ENCODE measurements around the gene B4GALNT4.

The B4GALNT4 gene

GRCh38 chr11:360326-361280, 8.7 kb upstream of the B4GALNT4 start:
- DNase-seq, result no peak

DNA sequence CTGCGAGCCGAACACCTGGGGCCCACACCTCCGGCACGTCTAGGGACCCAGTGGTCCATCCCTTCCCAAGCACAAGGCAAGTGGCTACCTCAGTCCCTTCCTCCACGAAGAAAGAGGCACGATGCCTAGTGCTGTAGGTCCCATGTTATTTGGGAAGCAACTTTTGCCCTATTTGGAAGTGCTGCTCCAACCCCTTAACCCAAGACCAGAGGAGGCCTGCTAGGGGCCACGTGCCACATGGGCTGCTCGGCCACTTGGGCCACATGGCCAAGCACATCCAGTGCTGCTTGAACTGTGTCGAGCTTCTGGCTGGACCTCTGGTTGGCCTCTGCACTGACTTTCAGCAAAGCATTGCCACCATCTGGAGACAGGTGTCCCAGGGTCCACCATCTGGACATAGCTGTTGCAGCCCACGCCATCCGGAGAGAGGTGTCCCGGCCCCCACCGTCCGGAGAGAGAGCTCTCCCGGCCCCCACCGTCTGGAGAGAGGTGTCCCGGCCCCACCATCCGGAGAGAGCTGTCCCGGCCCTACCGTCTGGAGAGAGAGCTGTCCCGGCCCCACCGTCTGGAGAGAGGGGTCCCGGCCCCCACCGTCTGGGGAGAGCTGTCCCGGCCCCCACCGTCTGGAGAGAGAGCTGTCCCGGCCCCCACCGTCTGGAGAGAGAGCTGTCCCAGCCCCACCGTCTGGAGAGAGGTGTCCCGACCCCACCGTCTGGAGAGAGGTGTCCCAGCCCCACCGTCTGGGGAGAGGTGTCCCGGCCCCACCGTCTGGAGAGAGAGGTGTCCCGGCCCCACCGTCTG, 6.5 kb upstream of the B4GALNT4 start:
- no peak for DNase-seq

- peak; percentile 7 for DNase-seq
Measured at GRCh38 chr11:363443-363805, 5.9 kb upstream of the B4GALNT4 start.

- peak; percentile 75 for DNase-seq
Measured at GRCh38 chr11:363948-364761, 5.1 kb upstream of the B4GALNT4 start.

DNA sequence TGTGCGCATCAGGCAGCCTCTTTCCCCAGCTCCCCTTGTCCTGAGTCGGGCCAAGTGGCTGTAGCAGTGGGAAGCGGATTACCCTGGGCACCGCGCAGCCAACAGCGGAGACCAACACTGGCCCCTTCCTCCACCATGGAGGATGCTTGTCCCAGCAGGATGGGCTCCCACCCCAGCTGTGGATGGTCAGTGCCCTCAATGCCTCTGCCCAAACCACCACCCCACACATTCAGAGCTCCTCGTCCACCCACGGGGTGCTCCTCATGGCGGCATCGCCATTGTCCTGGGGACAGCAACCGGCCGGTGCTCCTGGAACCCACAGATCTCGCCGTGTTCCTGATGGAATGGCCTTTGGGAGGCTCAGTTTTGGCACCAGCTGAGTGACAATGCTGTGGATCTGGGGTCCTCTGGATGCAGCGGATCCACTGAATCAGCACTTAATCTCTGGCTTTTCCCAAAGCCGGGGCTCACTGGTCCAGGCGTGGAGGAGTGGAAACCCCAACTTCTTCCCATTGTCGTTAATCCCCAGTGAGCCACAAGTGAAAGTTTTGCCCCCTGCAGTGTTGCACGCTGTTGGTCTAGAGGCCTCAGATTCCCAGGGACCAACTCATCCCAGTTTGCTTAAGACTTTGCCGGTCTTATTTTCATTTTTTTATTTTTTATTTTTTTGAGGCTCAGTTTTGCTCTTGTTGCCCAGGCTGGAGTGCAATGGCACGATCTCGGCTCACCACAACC, 4.1 kb upstream of the B4GALNT4 start:
- no peak for DNase-seq

GRCh38 chr11:365831-366230, 3.5 kb upstream of the B4GALNT4 start:
- DNase-seq, result no peak

GRCh38 chr11:367956-368413, 1.3 kb upstream of the B4GALNT4 start:
- no peak for DNase-seq

GRCh38 chr11:368414-369335, 624 bp upstream of the B4GALNT4 start:
- DNase-seq, result peak; percentile 31

DNA sequence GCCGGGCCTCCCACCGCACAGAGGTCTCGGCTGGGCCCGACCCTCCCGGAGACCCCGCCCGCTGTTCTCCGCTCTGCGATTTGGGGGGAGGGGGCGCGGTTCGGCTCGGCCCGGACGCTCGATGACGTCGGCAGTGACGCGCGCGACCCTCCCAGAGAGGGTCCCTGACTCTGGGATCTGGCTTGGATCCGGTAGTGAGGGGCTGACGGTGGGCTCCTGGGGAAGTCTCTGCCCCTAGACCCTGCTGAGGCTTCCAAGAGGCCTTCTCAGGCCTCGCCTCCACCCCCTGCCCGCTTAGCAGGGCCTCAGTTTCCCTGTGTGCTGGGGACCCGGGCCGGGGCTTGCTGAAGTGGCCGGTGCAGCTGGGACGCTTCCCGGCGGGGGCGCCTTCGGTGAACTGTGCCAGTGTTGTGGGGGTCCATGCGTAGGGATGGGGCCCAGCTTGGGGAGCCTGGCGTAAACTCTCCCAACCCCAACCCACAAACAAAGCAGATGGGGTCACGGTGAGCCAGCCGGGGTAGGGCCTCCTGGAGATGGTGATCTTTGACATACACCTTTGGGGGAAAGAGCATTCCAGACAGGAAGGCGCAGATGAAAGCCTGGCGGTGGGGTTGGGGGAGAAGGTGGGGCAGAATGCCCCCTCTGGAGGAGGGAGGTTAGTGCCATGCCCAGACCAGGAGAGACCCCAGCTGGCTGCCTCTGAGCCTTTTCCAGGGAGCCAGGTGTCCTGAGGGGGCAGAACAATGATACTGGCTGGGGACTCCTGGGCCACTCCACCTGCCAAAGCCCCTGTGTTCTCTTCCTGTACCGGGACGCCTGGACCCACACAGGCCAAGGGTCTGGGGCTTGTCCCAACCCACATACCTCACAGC, 1.0 kb downstream of the B4GALNT4 start:
- DNase-seq, result no peak

DNA sequence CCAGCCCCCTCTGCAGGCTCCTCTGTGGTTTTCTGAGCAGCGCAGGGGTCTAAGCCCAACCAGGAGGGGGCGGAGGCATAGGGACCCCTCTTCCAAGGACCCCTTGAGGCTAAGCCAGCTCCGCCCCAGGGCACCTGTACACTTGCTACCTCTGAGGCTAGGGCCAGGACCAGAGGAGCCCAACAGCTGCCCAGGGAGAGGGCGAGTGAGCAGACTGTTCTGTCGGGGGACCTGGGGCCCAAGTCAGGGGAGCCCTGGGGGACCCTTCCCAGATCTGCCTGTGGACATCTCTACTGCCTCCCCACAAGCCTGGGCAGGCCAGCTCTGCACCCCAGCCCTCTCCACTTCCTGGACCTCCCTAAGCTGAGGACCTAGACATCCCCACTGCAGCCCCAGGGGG, 1.8 kb downstream of the B4GALNT4 start:
- DNase-seq, result no peak

- no peak for DNase-seq
Measured at GRCh38 chr11:371716-372590, 2.7 kb downstream of the B4GALNT4 start.

- no peak for DNase-seq
Measured at GRCh38 chr11:372809-373715, 3.8 kb downstream of the B4GALNT4 start.

DNA sequence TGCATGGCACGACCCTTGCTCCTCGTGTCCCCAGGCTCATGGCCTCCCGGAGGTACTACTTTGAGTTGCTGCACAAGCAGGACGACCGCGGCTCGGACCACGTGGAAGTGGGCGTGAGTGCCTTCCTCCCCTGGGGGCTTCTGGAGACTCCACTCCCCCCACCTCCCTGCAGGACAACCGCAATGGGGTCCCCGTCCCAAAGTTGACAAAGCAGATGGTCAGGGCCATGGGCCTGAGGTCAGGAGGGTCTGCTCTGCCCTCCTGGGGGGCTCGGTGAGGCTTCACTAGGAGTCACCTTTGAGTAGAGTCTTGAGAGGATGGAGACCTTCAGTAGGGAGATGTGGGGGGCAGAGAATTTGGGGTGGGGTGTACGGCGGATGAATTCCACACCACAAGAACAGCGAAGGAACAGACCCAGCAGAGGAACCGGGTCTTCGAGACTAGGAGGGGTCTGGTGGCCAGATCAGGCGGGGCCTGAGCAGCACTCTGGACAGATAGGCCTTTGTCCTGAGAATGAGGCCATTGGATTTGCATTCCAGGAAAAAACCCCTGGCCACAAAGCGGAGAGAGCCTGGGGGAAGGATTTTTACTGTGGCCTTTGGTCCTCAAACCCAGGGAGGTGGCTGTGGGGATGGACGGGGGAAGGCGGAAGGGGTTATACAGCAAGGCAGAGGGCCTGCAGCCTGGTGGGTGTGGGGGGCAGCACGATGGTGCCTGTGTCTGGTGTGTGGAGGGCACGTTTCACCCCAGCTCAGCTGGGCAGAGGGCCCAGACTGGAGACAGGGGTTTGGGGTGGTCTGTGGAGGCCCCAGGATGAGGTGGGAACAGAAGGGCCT, 4.6 kb downstream of the B4GALNT4 start:
- no peak for DNase-seq

DNA sequence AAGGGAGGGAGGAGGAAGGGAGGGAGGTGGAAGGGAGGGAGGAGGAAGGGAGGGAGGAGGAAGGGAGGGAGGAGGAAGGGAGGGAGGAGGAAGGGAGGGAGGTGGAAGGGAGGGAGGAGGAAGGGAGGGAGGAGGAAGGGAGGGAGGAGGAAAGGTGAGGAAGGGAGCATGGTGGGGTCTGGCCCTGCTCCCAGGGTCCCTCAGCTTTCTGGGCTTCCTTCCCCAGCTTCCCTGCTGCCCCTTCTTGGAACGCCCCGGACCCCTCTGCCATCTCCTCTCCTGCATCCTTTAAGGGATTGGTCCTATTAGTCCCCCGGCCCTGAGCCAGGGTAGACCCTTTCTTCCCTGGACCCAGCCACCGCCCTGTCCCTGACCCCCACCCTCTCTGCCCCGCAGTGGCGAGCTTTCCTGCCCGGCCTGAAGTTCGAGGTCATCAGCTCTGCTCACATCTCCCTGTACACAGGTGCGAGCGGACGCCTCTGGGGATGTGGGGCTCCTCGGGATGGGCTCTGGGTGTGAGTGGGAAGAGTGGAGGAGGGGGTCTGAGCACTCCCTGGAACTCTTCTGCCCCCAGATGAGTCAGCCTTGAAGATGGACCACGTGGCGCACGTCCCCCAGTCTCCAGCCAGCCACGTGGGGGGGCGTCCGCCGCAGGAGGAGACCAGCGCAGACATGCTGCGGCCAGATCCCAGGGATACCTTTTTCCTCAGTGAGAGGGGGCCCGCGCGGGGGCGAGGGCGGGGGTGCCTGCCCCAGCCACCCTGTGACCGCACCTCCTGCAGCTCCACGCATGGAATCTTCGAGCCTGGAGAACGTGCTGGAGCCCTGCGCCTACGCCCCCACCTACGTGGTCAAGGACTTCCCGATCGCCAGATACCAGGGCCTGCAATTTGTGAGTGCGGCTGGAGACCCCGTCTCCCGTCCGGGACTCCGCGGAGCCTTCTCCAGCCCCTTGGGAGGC, 6.0 kb downstream of the B4GALNT4 start:
- DNase-seq, result no peak

DNA sequence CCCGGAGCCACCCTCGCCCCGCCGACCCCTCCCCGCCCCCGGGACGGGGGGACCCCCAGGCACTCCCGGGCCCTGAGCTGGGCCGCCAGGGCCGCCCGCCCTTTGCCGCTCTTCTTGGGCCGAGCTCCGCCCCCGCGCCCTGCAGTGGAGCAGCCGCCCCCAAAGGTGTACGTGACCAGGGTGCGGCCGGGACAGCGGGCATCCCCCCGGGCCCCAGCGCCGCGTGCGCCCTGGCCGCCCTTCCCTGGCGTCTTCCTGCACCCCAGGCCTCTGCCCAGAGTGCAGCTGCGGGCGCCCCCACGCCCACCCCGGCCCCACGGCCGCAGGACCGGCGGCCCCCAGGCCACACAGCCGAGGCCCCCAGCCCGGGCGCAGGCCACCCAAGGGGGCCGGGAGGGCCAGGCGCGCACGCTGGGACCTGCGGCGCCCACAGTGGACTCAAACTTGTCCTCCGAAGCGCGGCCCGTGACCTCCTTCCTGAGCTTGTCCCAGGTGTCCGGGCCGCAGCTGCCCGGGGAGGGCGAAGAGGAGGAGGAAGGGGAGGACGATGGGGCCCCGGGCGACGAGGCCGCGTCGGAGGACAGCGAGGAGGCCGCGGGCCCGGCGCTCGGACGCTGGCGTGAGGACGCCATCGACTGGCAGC, 7.4 kb downstream of the B4GALNT4 start:
- no peak for DNase-seq
